ENCODE measurements around the gene SLC25A30.
"Not testable (repeated sequence)": the region's sequence is repeated elsewhere in the genome, so short reads cannot be mapped to it uniquely, and the experiment has no call there.

The SLC25A30 gene

DNA sequence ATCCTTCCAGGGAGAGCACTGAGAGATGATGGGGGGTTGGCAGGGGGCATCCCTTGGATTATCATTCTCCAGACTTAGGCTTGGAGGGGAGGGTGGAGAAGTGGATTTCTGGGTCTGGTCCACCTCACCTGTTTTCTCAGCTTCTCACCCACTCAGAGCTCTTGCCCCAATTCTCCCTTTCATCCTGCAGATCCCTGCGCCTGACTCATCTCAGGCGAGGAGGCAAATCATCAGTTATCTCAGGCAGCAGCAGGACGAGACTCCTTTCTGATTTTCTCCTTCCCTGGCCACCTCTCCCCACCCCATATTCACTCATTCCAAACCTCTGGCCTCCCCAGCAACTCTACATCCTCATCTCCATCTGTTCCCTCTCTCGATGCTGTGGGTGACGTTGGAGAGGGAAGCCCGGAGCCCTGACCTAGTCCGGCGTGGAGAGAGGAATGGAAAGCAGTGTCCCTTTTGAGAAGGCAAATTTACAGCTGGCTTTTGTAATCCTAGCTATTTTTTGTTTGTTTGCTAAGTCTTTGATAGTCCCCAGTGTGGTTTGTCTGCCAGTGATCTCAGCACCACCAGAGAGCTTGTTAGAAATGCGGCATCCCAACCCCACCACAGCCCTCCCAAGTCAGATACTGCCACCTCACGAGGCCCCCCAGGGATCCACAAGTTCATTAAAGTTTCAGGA, 53.2 kb downstream of the SLC25A30 start:
- no peak for DNase-seq

DNA sequence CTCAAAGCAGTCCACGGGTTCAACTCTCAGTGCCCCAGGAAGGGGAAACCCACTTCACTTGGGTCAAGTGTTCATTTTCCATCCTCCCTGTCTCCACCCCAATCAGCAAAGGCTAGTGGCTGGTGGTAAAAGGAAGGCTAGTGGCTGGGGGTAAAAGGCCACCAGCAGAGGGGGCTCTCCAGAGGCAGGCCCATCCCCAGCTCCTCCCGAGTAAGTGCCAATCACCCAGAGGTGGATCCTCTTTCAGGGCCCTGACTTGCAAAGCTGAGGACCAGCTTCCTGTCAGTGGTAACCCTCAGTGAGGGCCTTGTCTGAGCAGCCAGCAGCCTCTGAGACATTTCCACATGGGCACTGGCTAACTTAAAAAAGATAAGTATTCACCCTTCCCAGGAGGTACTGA, 55.2 kb downstream of the SLC25A30 start:
- no peak for DNase-seq

- no peak for DNase-seq
Observed at GRCh38 chr13:45361596-45362206, 56.5 kb downstream of the SLC25A30 start.

GRCh38 chr13:45356966-45357672, 61.1 kb downstream of the SLC25A30 start:
- no peak for DNase-seq

- DNase-seq = no peak
Observed at GRCh38 chr13:45353895-45354294, 64.3 kb downstream of the SLC25A30 start.

DNA sequence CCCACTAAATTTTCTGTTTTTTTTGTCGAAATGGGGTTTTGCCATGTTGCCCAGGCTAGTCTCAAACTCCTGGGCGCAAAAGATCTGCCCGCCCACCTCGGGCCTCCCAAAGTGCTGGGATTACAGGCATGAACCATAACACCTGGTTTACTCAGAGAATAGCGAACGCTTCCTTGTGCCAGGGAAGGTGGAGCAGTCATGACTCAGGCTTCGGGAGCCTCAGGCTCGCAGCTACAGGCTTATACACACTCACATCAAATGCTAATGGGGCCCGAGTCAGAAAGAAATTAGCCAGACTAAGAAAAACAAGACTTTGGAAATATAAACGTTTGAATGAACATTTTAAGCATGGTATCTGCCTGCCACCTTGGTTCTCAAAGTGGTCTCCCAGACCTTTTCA, 66.1 kb downstream of the SLC25A30 start:
- DNase-seq = no peak

DNA sequence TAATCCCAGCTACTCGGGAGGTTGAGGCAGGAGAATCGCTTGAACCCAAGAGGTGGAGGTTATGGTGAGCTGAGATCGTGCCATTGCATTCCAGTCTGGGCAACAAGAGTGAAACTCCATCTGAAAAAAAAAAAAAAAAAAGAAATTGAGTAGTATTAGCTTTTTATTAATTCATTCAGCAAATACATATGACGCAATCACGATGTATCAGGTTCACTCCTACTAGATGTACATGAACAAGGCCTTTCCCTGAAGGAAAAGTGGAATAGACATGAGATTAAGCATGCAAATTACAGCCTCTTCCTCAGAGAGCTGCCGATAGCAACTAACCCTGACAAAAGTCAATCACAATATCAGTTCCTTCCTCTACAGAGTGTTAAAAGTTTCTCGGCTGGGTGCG, 68.0 kb downstream of the SLC25A30 start:
- no peak for DNase-seq

- DNase-seq = no peak
Observed at GRCh38 chr13:45349438-45349837, 68.7 kb downstream of the SLC25A30 start.

DNA sequence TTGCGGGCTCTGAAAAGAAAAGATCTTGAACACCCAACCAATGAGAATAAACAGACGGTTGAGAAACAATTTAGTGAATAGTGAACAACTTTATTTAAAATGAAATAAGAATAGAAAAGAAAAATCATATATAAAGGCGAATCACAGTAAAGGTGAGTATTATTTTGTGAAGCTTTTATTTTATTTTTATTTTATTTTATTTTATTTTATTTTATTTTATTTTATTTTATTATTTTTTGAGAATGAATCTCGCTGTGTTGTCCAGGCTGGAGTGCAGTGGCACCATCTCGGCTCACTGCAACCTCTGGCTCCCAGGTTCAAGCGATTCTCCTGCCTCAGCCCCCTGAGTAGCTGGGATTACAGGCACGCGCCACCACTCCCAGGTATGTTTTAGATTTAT, 74.1 kb downstream of the SLC25A30 start:
- not testable (repeated sequence) for DNase-seq

Data from GOT3 (cell line).